ENCODE results near the gene RFESD. TPM values are rescaled to one million over a fixed set of nuclear protein-coding genes. Genes with fewer than 3 reads are reported as not detected.

The RFESD gene
- total and polyA plus RNA-seq, 2 of the 4 experiments (the other 2 are of a cell fraction): 1.5 to 2.7 TPM

DNA sequence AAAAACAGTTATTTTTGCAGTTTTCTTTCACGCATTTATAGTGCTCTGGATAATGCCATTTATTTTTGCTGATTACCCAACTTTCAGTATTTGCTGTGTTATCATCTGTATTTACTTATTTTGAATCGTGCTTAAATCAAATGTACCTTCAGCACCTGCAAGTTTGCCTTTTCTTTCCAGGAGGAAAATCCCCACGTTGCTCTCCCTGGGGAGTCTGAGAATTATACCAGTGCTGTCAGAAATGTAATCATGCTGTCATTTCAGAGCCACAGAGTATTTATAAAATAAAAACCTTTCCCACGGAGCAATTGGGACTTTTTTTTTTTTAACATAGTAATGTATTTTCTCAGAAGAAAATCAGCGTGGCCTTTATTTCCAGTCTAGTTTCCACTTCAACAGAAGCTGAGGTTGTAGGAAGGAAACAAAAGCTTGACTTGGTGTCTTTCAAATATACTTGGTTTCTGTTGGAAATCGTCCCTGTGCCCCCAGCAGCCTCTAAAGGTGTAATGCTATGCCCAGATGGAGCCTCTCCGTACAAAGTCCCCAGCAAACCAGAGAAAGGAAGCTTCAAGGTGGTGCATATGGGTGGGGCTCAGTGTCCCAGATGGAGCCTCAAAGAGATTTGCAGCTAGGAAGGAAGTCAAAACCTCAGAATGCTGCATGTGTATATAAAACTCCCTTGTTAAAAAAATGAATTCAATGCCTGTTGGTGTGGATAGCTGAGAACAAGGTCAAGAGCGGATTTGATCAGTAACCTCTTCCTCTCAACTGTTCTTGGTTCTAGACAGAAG lies 24.5 kb upstream of the RFESD start:
- Histone ChIP-seq H2BK20ac (ENCODE audit: low read depth, low read length) (no peak overlapping the region), H2AFZ (replicated peaks; ENCODE audit: low read length, poor library complexity) (no peak overlapping the region), H3K27me3 (ENCODE audit: control insufficient read depth, insufficient read depth, low read length) (no peaks in the 10 kb centered on the region), H4K8ac (ENCODE audit: low read depth in 2 of 2, low read length in 2 of 2) (peak overlapping the region in 1 of 2 experiments; percentile 17; a peak in 2 of 4 replicates), H3K18ac (ENCODE audit: low read depth, low read length) (no peak overlapping the region), H3K9ac (ENCODE audit: low read depth, low read length) (no peak overlapping the region; the same call in 1 of the 2 replicates), H3K14ac (replicated peaks; ENCODE audit: low read depth, low read length) (0 out of 2 replicates have a peak overlapping the region, but pooled peaks have one; percentile 3), H3K4ac (ENCODE audit: low read depth, low read length) (no peak overlapping the region), H3K27ac (ENCODE audit: insufficient read depth, low read length) (no peak overlapping the region), H4K91ac (ENCODE audit: insufficient read depth, low read depth, low read length) (no peak overlapping the region), H3K9me3 (ENCODE audit: control insufficient read depth, insufficient read depth, low read length) (no peaks in the 10 kb centered on the region), H4K20me1 (ENCODE audit: insufficient read depth, low read length) (no peaks in the 10 kb centered on the region), H3K4me1 (ENCODE audit: control insufficient read depth, insufficient read depth, low read length) (peaks cover 13% of the 10 kb centered on the region), H3K36me3 (ENCODE audit: control insufficient read depth, insufficient read depth, low read length) (no peaks in the 10 kb centered on the region), H2BK15ac (ENCODE audit: low read depth, low read length) (no peak overlapping the region), H3K9me1 (ENCODE audit: insufficient read depth, low read length) (no peaks in the 10 kb centered on the region), H2AK9ac (replicated peaks; ENCODE audit: low read depth, low read length, poor library complexity) (no peak overlapping the region), H3K4me3 (ENCODE audit: insufficient read depth, low read depth, low read length) (peak overlapping the region; percentile 43; the same call in 1 of the 2 replicates), H2AK5ac (ENCODE audit: low read depth, low read length) (no peak overlapping the region), H2BK5ac (ENCODE audit: low read depth, low read length, poor library complexity, severe bottlenecking) (no peak overlapping the region), H4K5ac (ENCODE audit: low read depth, low read length) (no peak overlapping the region), H3K4me2 (ENCODE audit: low read depth, low read length) (peak overlapping the region; percentile 84; the same call in 1 of the 2 replicates), H3K23ac (ENCODE audit: low read depth, low read length) (peak overlapping the region; percentile 88; the same call in 1 of the 2 replicates), H3K79me1 (ENCODE audit: low read depth in 1 of 2, low read length in 2 of 2) (no peaks in the 10 kb centered on the region), H2BK120ac (ENCODE audit: low read depth, low read length) (no peak overlapping the region), H3K56ac (ENCODE audit: extremely low read depth, insufficient read depth, low read length) (no peak overlapping the region)
- ChIA-PET CTCF (interaction anchor here (1.3 kb wide), 1 partner anchor 22 kb away, joined by 3 read pairs; no protein-coding TSS in a partner anchor), POLR2A (ENCODE audit: unreplicated experiment) (no interaction called here)
- no TSS peak for BruUV-seq (replicated peaks)
- dilution Hi-C loops (cut with HindIII; ENCODE audit: low sequenced_read_pairs, unreplicated experiment) (no loop called here), in situ Hi-C loops (cut with MboI; ENCODE audit: low sequenced_read_pairs) (no loop called here), intact Hi-C loops (cut with micrococcal nuclease) (no loop called here)
- ATAC-seq (ENCODE audit: low read depth) (no peak), DNase-seq (no peak)
- no CpG with 5 or more reads among the region's 8 CpGs for WGBS, 2 experiments (ENCODE audit: extremely low coverage in 2 of 2, insufficient read length in 1 of 2)
- TF ChIP-seq CHD1 (IDR thresholded peaks at IDR 0.05; ENCODE audit: low read depth, low read length) (no peak), RAD21 (IDR thresholded peaks at IDR 0.05; ENCODE audit: low read length) (no peak)

Measured in IMR-90 (cell line).